ENCODE results near the gene BMPR1B.

The BMPR1B gene

GRCh38 chr4:94757192-94758140 is at the start of gene BMPR1B:
TSS of gene BMPR1B (plus strand) at chr4:94757955. CDS start at chr4:95104425, 346,470 bp downstream.
- H3K4me3 ChIP-seq (ENCODE audit: low read length in 2 of 2) = peak within 1 kb of the TSS; percentile 75 to 79
- no peaks in the 10 kb centered on the region for H3K36me3 ChIP-seq (ENCODE audit: control insufficient read depth in 2 of 2, insufficient read depth in 2 of 2, low read length in 2 of 2)
- peaks cover 0 to 2% of the 10 kb centered on the region in 2 donors for H3K27me3 ChIP-seq (ENCODE audit: control insufficient read depth in 1 of 2, insufficient read depth in 2 of 2, low read length in 2 of 2)
- no peaks in the 10 kb centered on the region for H3K9me3 ChIP-seq (ENCODE audit: control insufficient read depth in 2 of 2, low read length in 2 of 2)
- H3K27ac ChIP-seq (ENCODE audit: low read length) = peak within 1 kb of the TSS; percentile 79
- peak within 1 kb of the TSS; percentile 87 to 93 for H3K9ac ChIP-seq (ENCODE audit: low read length in 2 of 2)
- no peaks in the 10 kb centered on the region for H3K4me1 ChIP-seq (ENCODE audit: control insufficient read depth, insufficient read depth, low read length)

- Histone ChIP-seq H3K36me3 (ENCODE audit: control insufficient read depth in 2 of 2, insufficient read depth in 2 of 2, low read length in 2 of 2) (no peaks in the 10 kb centered on the region), H3K27ac (ENCODE audit: low read length) (no peak overlapping the region), H3K4me3 (ENCODE audit: low read length in 2 of 2) (no peak overlapping the region), H3K4me1 (ENCODE audit: control insufficient read depth, insufficient read depth, low read length) (no peaks in the 10 kb centered on the region), H3K9me3 (ENCODE audit: control insufficient read depth in 2 of 2, low read length in 2 of 2) (no peaks in the 10 kb centered on the region), H3K9ac (ENCODE audit: low read length in 2 of 2) (no peak overlapping the region), H3K27me3 (ENCODE audit: control insufficient read depth in 1 of 2, insufficient read depth in 2 of 2, low read length in 2 of 2) (no peaks in the 10 kb centered on the region)
These were observed 46.1 kb upstream of the BMPR1B start for GRCh38 chr4:94711635-94712034.

- H3K9me3 ChIP-seq (ENCODE audit: control insufficient read depth in 2 of 2, low read length in 2 of 2) = no peaks in the 10 kb centered on the region
- H3K9ac ChIP-seq (ENCODE audit: low read length in 2 of 2) = no peak overlapping the region
- H3K27me3 ChIP-seq (ENCODE audit: control insufficient read depth in 1 of 2, insufficient read depth in 2 of 2, low read length in 2 of 2) = no peaks in the 10 kb centered on the region
- H3K4me3 ChIP-seq (ENCODE audit: low read length in 2 of 2) = no peak overlapping the region
- H3K4me1 ChIP-seq (ENCODE audit: control insufficient read depth, insufficient read depth, low read length) = no peaks in the 10 kb centered on the region
- H3K36me3 ChIP-seq (ENCODE audit: control insufficient read depth in 2 of 2, insufficient read depth in 2 of 2, low read length in 2 of 2) = no peaks in the 10 kb centered on the region
- H3K27ac ChIP-seq (ENCODE audit: low read length) = no peak overlapping the region
These were observed 43.2 kb upstream of the BMPR1B start for GRCh38 chr4:94714365-94715160.

- no peak overlapping the region for H3K9ac ChIP-seq (ENCODE audit: low read length in 2 of 2)
- no peaks in the 10 kb centered on the region for H3K27me3 ChIP-seq (ENCODE audit: control insufficient read depth in 1 of 2, insufficient read depth in 2 of 2, low read length in 2 of 2)
- no peak overlapping the region for H3K27ac ChIP-seq (ENCODE audit: low read length)
- no peaks in the 10 kb centered on the region for H3K9me3 ChIP-seq (ENCODE audit: control insufficient read depth in 2 of 2, low read length in 2 of 2)
- H3K4me3 ChIP-seq (ENCODE audit: low read length in 2 of 2) = no peak overlapping the region
- no peaks in the 10 kb centered on the region for H3K36me3 ChIP-seq (ENCODE audit: control insufficient read depth in 2 of 2, insufficient read depth in 2 of 2, low read length in 2 of 2)
- no peaks in the 10 kb centered on the region for H3K4me1 ChIP-seq (ENCODE audit: control insufficient read depth, insufficient read depth, low read length)
These were observed 42.0 kb upstream of the BMPR1B start for GRCh38 chr4:94715726-94716125.

- Histone ChIP-seq H3K27ac (ENCODE audit: low read length) (no peak overlapping the region), H3K4me1 (ENCODE audit: control insufficient read depth, insufficient read depth, low read length) (no peaks in the 10 kb centered on the region), H3K4me3 (ENCODE audit: low read length in 2 of 2) (no peak overlapping the region), H3K36me3 (ENCODE audit: control insufficient read depth in 2 of 2, insufficient read depth in 2 of 2, low read length in 2 of 2) (no peaks in the 10 kb centered on the region), H3K9ac (ENCODE audit: low read length in 2 of 2) (no peak overlapping the region), H3K9me3 (ENCODE audit: control insufficient read depth in 2 of 2, low read length in 2 of 2) (no peaks in the 10 kb centered on the region), H3K27me3 (ENCODE audit: control insufficient read depth in 1 of 2, insufficient read depth in 2 of 2, low read length in 2 of 2) (no peaks in the 10 kb centered on the region)
These were observed 36.4 kb upstream of the BMPR1B start for GRCh38 chr4:94721310-94721709.

- H3K9me3 ChIP-seq (ENCODE audit: control insufficient read depth in 2 of 2, low read length in 2 of 2) = no peaks in the 10 kb centered on the region
- no peaks in the 10 kb centered on the region for H3K4me1 ChIP-seq (ENCODE audit: control insufficient read depth, insufficient read depth, low read length)
- H3K36me3 ChIP-seq (ENCODE audit: control insufficient read depth in 2 of 2, insufficient read depth in 2 of 2, low read length in 2 of 2) = no peaks in the 10 kb centered on the region
- no peak overlapping the region for H3K9ac ChIP-seq (ENCODE audit: low read length in 2 of 2)
- H3K4me3 ChIP-seq (ENCODE audit: low read length in 2 of 2) = no peak overlapping the region
- no peaks in the 10 kb centered on the region for H3K27me3 ChIP-seq (ENCODE audit: control insufficient read depth in 1 of 2, insufficient read depth in 2 of 2, low read length in 2 of 2)
- H3K27ac ChIP-seq (ENCODE audit: low read length) = no peak overlapping the region
These were observed 35.5 kb upstream of the BMPR1B start for GRCh38 chr4:94722270-94722669.

- H3K27ac ChIP-seq (ENCODE audit: low read length) = no peak overlapping the region
These were observed 35.0 kb upstream of the BMPR1B start for GRCh38 chr4:94722748-94723147.

GRCh38 chr4:94724016-94724790 is 33.6 kb upstream of the BMPR1B start:
- H3K27me3 ChIP-seq (ENCODE audit: control insufficient read depth in 1 of 2, insufficient read depth in 2 of 2, low read length in 2 of 2) = no peaks in the 10 kb centered on the region
- no peak overlapping the region for H3K9ac ChIP-seq (ENCODE audit: low read length in 2 of 2)
- no peaks in the 10 kb centered on the region for H3K36me3 ChIP-seq (ENCODE audit: control insufficient read depth in 2 of 2, insufficient read depth in 2 of 2, low read length in 2 of 2)
- H3K27ac ChIP-seq (ENCODE audit: low read length) = no peak overlapping the region
- no peak overlapping the region for H3K4me3 ChIP-seq (ENCODE audit: low read length in 2 of 2)
- no peaks in the 10 kb centered on the region for H3K4me1 ChIP-seq (ENCODE audit: control insufficient read depth, insufficient read depth, low read length)
- H3K9me3 ChIP-seq (ENCODE audit: control insufficient read depth in 2 of 2, low read length in 2 of 2) = no peaks in the 10 kb centered on the region

More at GRCh38 chr4:94722748-94723147, 35.0 kb upstream of the BMPR1B start:
- H3K9ac ChIP-seq (ENCODE audit: low read length in 2 of 2) = peak overlapping the region in 1 of 2 donors; percentile 14
- H3K27me3 ChIP-seq (ENCODE audit: control insufficient read depth in 1 of 2, insufficient read depth in 2 of 2, low read length in 2 of 2) = no peaks in the 10 kb centered on the region
- no peaks in the 10 kb centered on the region for H3K9me3 ChIP-seq (ENCODE audit: control insufficient read depth in 2 of 2, low read length in 2 of 2)
- no peak overlapping the region for H3K4me3 ChIP-seq (ENCODE audit: low read length in 2 of 2)
- no peaks in the 10 kb centered on the region for H3K36me3 ChIP-seq (ENCODE audit: control insufficient read depth in 2 of 2, insufficient read depth in 2 of 2, low read length in 2 of 2)
- H3K4me1 ChIP-seq (ENCODE audit: control insufficient read depth, insufficient read depth, low read length) = no peaks in the 10 kb centered on the region

- no peak overlapping the region for H3K9ac ChIP-seq (ENCODE audit: low read length in 2 of 2)
- no peaks in the 10 kb centered on the region for H3K36me3 ChIP-seq (ENCODE audit: control insufficient read depth in 2 of 2, insufficient read depth in 2 of 2, low read length in 2 of 2)
- H3K27me3 ChIP-seq (ENCODE audit: control insufficient read depth in 1 of 2, insufficient read depth in 2 of 2, low read length in 2 of 2) = no peaks in the 10 kb centered on the region
- no peak overlapping the region for H3K27ac ChIP-seq (ENCODE audit: low read length)
- no peaks in the 10 kb centered on the region for H3K4me1 ChIP-seq (ENCODE audit: control insufficient read depth, insufficient read depth, low read length)
- no peaks in the 10 kb centered on the region for H3K9me3 ChIP-seq (ENCODE audit: control insufficient read depth in 2 of 2, low read length in 2 of 2)
- H3K4me3 ChIP-seq (ENCODE audit: low read length in 2 of 2) = no peak overlapping the region
These were observed 31.1 kb upstream of the BMPR1B start for GRCh38 chr4:94726524-94727123.
